ENCODE results near the gene ERCC1.
"Not testable (repeated sequence)": the region's sequence is repeated elsewhere in the genome, so short reads cannot be mapped to it uniquely, and the experiment has no call there.

ERCC1 gene

DNA sequence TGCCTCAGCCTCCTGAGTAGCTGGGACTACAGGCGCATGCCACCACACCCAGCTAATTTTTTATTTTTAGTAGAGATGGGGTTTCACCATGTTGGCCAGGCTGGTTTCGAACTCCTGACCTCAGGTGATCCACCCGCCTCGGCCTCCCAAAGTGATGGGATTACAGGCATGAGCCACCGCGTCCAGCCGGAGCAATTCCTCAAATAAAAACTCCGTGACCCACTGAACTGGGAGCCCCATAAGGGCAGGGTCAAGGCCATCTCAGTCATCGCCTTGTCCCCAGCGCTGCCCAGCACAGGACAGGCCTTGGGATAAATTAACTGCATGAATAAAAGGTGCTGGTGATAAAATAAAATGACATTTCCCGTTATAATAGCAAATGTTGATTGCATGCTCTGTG lies 6.2 kb upstream of the ERCC1 start:
- DNase-seq (ENCODE audit: low read depth) = not testable (repeated sequence)

DNA sequence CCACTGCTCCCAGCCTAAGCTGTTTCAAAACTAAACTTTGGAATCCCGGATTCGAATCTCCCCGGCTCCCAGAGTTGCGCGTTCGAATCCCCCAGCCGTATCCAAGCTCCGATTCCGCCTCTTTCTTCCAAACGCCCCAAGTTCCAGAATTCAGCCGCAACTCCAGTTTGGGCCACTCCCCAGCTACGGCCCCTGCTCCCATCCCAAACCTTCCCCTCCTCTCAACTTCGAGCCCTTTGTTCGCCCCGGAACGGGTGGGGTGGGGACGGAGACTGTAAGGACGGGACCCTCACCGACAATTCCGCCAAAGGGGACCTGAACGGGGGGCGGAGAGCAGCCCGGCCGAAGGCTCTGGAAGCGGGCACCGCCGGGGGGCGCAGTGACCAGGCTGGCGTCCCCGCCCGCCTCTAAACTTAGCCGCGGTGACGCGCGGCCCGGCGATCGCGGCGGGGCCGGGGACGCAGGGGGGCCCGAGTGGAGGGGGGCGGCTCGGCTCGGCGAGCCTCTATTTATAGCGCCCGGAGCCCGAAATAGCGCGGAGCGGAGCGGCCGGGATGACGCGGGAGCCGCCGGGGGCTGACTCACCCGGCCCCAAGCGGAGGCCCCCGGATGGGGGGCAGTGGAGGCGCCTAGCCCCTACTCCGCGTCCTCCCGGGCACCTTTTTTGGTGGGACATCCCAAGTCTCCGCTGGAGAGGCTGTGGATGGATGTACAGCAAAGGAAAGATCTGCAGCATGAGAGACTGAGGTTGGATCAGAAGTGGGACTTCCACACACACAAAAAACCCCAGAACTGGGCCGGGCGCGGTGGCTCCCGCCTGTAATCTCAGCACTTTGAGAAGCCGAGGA lies 4.9 kb upstream of the ERCC1 start:
- DNase-seq (ENCODE audit: low read depth) = peak; percentile 67

DNA sequence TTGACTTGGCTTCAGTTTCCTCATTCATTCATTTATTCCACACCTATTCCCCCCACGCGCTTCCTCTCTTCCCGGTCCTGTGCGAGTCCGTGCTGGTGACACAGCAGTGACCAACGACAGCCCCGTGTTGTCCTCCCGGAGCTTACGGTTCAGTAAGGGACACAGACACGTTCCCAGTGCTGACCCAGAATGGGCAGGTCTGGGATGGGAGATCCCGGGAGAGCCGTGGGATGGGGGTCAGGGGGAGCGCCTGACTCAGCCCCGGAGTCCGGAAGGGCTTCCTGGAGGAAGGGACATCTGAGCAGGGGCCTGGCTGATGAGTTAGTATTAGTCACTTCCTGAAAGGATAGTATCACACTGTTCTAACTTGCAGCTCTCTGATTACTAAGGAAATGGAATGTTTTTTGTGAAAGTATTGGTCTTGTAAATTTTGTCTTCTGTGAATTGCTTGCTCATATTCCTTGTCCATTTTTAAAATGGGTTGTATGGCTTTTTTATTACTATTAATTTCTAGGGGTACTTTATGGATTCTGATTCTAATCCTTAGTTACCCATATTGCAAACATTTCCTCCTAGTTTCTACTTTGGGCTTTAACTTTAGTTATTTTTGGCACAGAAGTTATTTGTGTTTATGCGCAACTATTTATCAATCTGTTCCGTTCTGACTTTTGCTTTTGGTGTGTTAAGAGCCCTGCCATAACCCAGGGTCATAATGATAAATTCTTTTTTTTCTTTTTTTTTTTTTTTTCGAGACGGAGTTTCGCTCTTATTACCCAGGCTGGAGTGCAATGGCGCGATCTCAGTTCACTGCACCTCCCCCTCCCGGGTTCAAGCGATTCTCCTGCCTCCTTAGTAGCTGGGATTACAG lies 708 bp upstream of the ERCC1 start:
- DNase-seq (ENCODE audit: low read depth) = peak; percentile 99

DNA sequence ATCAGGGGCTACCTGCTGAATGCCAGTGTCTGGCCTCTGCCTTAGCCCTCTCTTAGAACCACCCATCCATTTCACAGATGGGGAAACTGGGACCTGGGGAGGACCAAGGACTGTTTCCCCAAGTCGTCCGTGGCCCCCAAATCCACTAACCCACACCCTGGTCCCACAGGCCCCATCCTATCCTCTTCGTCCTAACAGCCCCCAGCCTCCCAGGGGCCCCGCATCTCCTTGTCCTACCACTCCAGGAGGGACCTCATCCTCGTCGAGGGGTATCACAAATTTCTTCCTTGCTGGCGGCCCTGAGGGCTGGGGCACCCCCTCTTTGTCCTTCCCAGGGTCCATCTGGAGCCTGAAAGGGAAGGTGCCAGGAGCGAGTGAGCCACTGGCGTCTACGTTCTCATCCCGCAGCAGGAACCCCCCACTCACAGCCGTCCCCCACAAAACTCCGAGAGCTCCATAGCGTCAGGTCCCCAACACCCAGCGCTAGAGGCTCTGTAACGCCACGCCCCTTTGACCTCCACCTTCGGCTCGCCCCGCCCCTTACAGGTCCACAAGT lies 606 bp downstream of the ERCC1 start:
- no peak for DNase-seq (ENCODE audit: low read depth)

DNA sequence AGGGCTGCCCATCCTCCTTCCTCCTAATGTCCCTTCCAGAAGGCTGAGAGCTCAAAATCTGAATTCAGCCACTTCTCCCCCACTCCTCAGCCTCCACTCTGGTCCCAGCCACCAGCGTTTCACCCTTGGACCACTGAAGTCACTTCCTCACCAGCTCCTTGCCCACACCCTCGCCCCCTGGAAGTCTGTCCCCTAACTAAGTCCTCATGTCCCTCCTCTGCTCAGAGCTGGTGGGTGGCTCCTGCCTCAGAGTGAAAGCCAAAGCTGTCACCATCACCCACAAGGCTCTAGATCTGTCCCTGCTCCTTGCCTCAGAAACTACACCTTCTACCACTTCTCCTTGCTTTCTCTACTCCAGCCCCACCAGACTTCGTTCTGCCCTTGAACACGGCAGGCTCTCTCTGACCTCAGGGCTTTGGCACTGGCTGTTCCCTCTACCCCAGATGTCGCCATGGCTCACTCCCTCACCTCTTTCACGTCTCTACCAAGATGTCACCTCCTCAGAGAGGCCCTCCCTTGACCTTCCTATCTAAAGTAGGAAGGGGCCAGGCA lies 1.7 kb downstream of the ERCC1 start:
- no peak for DNase-seq (ENCODE audit: low read depth)

DNA sequence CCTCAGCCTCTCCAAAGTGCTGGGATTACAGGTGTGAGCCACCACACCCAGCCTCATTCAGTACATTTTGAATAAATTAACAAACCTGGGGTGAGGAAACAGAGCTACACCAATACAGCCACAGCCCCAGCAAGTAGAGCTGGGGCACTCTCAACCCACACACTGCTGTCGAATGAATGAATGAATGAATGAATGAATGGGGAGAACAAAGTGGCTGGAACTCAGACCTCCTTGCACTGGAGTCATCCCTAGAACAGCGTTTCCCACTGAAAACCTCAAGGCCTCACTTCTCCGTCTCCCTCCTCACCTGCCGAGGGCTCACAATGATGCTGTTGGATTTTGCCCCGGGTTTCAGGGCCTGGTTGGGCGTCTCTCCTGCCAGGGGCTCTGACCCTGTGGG lies 2.8 kb downstream of the ERCC1 start:
- no peak for DNase-seq (ENCODE audit: low read depth)

DNA sequence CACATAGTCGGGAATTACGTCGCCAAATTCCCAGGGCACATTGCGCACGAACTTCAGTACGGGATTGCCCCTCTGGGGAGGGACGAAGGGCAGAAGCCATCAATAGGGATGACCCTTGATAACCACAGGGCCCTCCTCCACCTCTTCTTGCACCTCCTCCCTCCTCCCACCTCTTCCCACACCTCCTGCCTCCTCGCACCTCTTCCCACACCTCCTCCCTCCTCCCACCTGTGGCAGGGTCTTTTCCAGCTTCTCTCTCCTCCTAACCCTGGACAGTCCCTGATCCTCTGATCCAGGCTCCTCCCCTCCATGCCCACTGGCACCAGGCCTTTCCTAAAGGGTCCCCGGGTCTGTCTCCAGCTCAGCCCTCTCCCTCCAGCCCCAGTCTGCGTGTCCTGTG lies 3.4 kb downstream of the ERCC1 start:
- no peak for DNase-seq (ENCODE audit: low read depth)

DNA sequence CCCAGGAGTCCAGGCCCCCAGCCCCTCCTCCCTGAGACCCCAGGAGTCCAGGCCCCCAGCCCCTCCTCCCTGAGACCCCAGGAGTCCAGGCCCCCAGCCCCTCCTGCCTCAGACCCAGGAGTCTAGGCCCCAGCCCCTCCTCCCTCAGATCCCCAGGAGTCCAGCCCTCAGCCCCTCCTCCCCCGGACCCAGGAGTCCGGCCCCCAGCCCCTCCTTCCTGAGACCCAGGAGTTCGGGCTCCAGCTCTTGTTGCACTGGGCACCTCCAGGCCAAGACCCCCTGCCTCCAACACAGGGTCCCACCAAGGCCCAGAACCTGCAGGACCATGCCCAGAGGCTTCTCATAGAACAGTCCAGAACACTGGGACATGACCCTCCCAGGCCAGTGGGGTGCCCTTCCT lies 3.8 kb downstream of the ERCC1 start:
- DNase-seq (ENCODE audit: low read depth) = no peak

DNA sequence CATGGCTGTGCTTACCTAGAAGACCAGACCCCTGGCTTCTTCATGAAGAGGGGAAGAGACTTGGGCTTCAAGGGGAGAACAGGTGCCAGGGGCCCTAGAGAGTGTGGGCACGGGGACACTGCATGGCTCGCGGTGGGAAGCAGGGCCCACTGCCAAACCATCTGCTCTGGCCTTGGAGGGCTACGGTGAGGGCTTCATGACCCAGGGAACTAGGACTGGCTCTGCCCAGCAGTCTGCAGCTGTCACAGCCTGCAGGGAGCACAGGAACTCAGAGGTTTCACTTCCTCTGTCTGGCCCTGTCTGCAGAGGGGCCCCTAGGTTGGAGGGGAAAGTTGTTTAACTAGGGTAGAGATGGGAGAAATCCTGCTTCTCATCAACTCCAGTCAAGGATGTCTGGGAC lies 4.3 kb downstream of the ERCC1 start:
- DNase-seq (ENCODE audit: low read depth) = no peak

DNA sequence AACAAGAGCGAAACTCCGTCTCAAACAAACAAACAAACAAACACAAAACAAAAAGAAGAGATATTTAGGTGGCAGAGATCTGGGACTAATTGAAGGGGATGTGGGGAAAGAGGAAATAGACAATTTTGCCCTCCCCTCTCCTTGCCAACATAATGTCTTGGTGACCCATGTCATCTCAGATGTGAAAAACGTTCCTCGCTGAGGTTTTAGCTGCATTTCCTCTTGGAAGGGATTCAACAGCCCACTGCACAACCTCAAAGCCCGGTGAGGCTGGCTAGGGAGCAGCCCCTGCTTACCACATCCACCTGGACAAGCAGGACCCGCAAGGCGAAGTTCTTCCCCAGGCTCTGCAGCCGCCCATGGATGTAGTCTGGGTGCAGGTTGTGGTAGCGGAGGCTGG lies 4.9 kb downstream of the ERCC1 start:
- DNase-seq (ENCODE audit: low read depth) = no peak

DNA sequence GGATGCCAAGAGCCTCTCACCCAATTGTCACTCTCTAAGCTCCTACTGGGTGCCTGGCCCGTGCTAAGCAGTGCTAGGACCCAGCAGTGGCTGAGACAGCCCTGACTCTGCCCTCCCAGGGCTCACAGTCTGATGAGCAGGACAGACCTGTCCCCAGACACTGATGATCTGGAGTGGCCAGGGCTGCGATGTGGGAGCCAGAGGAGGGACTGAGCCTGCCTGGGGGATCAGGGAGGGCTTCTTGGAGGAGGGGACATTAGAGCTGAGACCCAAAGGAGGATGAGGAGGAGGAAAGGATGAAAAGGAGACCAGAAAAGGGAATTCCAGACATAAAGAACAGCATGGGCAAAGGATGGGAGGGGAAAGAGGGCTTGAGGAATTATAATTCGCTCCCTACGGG lies 6.6 kb downstream of the ERCC1 start:
- DNase-seq (ENCODE audit: low read depth) = no peak

DNA sequence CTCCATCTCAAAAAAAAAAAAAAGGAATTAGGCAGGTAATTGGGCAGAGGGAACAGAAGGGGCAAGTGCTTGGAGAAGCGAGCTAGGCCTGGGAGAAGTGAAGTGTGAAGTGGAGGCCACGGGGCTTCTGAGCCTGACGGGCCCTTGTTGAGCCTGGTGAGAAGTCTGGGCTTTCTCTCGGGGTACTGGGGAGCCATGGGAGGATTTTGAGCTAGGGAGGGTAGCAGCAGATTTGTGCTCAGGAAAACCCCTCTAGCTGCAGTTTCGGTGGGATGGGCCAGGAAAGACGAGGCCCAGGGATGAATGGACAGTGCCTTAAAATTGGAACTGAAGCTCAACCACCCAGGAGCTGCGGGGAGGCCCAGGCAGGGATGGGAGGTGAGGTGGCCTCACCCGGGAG lies 9.2 kb downstream of the ERCC1 start:
- no peak for DNase-seq (ENCODE audit: low read depth)

DNA sequence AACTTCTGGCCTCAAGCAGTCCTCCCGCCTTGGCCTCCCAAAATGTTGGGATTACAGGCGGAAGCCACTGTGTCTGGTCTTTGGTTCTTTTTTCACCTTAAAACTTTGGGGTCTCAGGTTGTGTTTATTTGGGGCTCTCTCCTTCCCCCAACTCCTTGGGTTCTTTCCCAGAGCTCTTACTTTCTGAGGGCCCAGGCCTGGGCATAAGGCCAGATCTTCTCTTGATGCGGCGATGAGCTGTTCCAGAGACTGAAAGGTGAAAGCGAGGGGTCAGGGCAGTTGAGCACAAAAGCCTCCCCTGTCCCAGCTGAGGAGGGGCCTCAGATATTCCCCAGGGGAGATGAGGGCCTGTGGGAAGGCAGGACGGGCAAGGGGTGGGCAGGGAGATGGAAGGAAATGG lies 10.2 kb downstream of the ERCC1 start:
- DNase-seq (ENCODE audit: low read depth) = no peak

DNA sequence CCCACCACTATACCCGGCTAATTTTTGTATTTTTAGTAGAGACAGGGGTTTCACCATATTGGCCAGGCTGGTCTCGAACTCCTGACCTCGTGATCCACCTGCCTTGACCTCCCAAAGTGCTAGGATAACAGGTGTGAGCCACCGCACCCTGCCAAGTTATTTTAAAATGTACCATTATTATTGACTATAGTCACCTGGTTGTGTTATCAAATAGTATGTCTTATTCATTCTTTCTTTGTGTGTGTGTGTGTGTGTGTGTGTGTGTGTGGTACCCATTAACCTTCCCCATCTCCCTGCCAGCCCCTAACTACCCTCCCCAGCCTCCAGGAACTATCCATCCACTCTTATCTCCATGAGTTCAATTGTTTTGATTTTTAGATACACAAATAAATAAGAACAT lies 13.4 kb downstream of the ERCC1 start:
- DNase-seq (ENCODE audit: low read depth) = not testable (repeated sequence)

DNA sequence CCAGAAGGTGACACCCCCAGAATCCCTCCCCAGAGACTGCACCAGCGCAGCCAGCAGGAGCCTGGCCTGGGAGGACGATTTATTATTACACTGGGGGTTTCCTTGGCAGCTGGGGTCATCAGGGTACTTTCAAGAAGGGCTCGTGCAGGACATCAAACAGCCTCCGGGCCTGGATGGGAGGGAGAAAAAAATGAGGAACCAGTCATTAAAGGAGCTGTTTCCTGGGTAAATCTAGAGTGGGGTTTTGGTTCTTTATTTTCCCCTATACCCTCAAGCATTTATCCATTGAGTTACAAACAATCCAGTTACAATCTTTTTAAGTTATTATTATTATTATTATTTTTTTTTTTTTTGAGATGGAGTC lies 14.2 kb downstream of the ERCC1 start:
- DNase-seq (ENCODE audit: low read depth) = no peak

DNA sequence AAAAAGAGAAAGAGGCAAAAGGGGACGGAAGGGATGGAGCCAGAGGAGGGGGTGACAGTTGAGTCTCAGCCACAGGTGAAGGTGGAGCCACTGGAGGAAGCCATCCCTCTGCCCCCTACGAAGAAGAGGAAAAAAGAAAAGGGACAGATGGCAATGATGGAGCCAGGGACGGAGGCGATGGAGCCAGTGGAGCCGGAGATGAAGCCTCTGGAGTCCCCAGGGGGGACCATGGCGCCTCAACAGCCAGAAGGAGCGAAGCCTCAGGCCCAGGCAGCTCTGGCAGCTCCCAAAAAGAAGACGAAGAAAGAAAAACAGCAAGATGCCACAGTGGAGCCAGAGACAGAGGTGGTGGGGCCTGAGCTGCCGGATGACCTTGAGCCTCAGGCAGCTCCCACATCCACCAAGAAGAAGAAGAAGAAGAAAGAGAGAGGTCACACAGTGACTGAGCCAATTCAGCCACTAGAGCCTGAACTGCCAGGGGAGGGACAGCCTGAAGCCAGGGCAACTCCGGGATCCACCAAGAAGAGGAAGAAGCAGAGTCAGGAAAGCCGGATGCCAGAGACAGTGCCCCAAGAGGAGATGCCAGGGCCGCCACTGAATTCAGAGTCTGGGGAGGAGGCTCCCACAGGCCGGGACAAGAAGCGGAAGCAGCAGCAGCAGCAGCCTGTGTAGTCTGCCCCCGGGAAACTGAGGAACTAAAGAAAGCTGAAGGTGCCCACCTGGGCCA lies 14.7 kb downstream of the ERCC1 start:
- no peak for DNase-seq (ENCODE audit: low read depth)

DNA sequence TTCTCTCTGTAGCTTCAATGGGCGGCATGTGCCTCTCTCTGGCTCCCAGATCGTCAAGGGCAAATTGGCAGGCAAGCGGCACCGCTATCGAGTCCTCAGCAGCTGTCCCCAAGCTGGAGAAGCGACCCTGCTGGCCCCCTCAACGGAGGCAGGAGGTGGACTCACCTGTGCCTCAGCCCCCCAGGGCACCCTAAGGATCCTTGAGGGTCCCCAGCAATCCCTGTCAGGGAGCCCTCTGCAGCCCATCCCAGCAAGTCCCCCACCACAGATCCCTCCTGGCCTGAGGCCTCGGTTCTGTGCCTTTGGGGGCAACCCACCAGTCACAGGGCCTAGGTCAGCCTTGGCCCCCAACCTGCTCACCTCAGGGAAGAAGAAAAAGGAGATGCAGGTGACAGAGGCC lies 15.6 kb downstream of the ERCC1 start:
- DNase-seq (ENCODE audit: low read depth) = no peak

DNA sequence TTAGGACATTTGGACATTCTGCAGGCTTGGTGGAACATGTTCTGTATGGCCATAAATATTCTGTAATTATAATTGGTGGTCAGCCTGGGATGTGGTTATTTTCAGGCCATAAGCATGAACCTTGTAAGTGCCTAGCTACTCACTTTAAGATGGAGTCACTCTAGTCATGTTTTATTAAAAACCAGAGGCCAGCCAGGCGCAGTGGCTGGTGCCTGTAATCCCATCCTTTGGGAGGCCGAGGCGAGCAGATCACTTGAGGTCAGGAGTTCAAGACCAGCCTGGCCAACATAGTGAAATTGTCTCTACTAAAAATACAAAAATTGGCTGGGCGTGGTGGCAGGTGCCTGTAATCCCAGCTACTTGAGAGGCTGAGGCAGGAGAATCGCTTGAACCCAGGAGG lies 16.1 kb downstream of the ERCC1 start:
- DNase-seq (ENCODE audit: low read depth) = not testable (repeated sequence)

DNA sequence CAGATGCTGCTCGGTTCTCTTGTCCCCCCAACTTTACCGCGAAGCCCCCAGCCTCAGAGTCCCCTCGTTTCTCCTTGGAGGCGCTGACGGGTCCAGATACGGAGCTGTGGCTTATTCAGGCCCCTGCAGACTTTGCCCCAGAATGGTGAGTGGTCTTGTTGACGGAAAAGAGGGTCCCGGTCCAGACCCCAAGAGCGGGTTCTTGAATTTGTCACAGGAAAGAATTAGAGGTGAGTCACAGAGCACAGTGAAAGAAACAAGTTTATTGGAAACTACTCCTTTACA lies 16.7 kb downstream of the ERCC1 start:
- peak; percentile 26 for DNase-seq (ENCODE audit: low read depth)

DNA sequence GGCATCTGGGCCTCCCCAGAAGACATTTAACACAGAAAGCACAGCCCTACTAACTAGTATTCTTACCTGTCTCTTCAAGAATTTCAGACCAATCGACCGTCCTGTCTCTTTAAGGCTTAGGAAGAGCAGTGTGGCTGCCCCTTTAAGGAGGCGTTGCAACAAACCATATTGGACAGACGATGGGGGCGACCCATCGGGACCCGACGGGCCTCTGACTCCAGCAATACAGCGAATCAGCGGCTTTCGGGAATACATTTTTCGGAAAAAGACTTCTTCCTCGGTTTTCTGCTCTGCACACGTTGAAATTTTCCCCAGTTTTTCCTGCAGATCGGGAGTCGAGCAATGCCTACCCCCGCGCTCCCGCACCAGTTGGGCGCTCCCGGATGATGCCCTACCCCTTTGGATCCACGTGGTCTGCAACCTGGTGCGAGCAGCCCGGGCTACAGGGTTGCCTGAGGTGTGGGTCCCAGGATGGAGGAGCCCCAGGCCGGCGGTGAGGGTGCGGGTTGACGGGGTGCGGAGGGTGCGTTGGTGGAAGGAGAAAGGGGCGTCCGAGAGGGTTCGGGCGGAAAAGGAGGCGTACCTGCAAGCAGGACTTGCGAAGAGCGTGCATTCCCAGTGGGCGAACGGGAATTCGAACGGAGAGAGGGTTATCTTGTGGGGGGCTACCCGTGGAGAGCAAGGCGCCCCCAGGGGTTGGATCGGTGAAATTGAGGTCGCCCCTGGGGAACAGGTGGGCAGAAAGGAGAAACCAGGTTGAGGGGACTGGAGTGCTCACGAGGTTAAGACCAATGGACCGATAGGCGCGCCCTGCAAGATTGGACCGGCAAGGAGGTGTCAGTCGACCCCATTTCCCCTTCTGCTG lies 17.3 kb downstream of the ERCC1 start, which contains the start of gene POLR1G:
Gene POLR1G, plus strand, starts transcription at position 419 of the 865 bp plus-strand sequence. Its CDS starts 53 bp downstream, at position 472.
- peak; percentile 88 for DNase-seq (ENCODE audit: low read depth)

Data from ELR (cell line).